ENCODE measurements around the gene RTN4IP1. TPM values are rescaled to one million over a fixed set of nuclear protein-coding genes. Genes with fewer than 3 reads are reported as not detected.
A peak's percentile ranks its signal among the peaks of the same experiment; 100 is the strongest.
"Not testable (repeated sequence)": the region's sequence is repeated elsewhere in the genome, so short reads cannot be mapped to it uniquely, and the experiment has no call there.

RTN4IP1 gene
- polyA plus RNA-seq, 1 donor from 2014 or later, result 8.5 TPM

GRCh38 chr6:106629859-106630163 lies 513 bp upstream of the RTN4IP1 start:
- H3K9ac ChIP-seq (ENCODE audit: low read length), result peak overlapping the region; percentile 80
- H3F3A ChIP-seq (ENCODE audit: insufficient read depth, low read length, poor library complexity, severe bottlenecking), result no peaks in the 10 kb centered on the region
- no peaks in the 10 kb centered on the region for H3K9me2 ChIP-seq (ENCODE audit: insufficient read depth, low read length)
- H4K20me1 ChIP-seq (ENCODE audit: insufficient read depth), result no peaks in the 10 kb centered on the region
- peak overlapping the region; percentile 87 for H3K4me3 ChIP-seq (ENCODE audit: low read length)
- peaks cover 27% of the 10 kb centered on the region for H3K79me2 ChIP-seq (replicated peaks; ENCODE audit: insufficient read depth, low read length)
- no peaks in the 10 kb centered on the region for H3K9me3 ChIP-seq (ENCODE audit: low read length)
- TF ChIP-seq POLR2AphosphoS5 (IDR thresholded peaks at IDR 0.05) (no peak), CTCF (IDR thresholded peaks at IDR 0.05; ENCODE audit: poor library complexity, severe bottlenecking) (no peak), RAD21 (conservative IDR thresholded peaks at IDR 0.05) (no peak), TAF1 (IDR thresholded peaks at IDR 0.05; ENCODE audit: low read depth) (no peak)
- no peaks in the 10 kb centered on the region for H3K27me3 ChIP-seq (ENCODE audit: insufficient read depth, low read depth, low read length)
- peak overlapping the region; percentile 62 for H3K4me2 ChIP-seq (ENCODE audit: low read length)
- peak overlapping the region; percentile 91 for H2AFZ ChIP-seq (ENCODE audit: low read depth, low read length)
- peak overlapping the region; percentile 73 for H3K27ac ChIP-seq (ENCODE audit: low read length)
- no peaks in the 10 kb centered on the region for H3K36me3 ChIP-seq (ENCODE audit: insufficient read depth, low read length)

GRCh38 chr6:106628658-106629102 lies 618 bp downstream of the RTN4IP1 start:
- Histone ChIP-seq H3F3A (ENCODE audit: insufficient read depth, low read length, poor library complexity, severe bottlenecking) (no peaks in the 10 kb centered on the region), H3K4me3 (ENCODE audit: low read length) (peak overlapping the region; percentile 87), H3K4me2 (ENCODE audit: low read length) (peak overlapping the region; percentile 81), H3K9me3 (ENCODE audit: low read length) (no peaks in the 10 kb centered on the region), H3K27ac (ENCODE audit: low read length) (peak overlapping the region; percentile 73), H3K27me3 (ENCODE audit: insufficient read depth, low read depth, low read length) (no peaks in the 10 kb centered on the region), H3K79me2 (replicated peaks; ENCODE audit: insufficient read depth, low read length) (peaks cover 23% of the 10 kb centered on the region), H4K20me1 (ENCODE audit: insufficient read depth) (no peaks in the 10 kb centered on the region), H2AFZ (ENCODE audit: low read depth, low read length) (peak overlapping the region; percentile 80), H3K9ac (ENCODE audit: low read length) (peak overlapping the region; percentile 80), H3K9me2 (ENCODE audit: insufficient read depth, low read length) (no peaks in the 10 kb centered on the region), H3K36me3 (ENCODE audit: insufficient read depth, low read length) (no peaks in the 10 kb centered on the region)
- no peak for TF ChIP-seq REST (IDR thresholded peaks at IDR 0.05; ENCODE audit: borderline replicate concordance)

- H2AFZ ChIP-seq (ENCODE audit: low read depth, low read length); H3F3A ChIP-seq (ENCODE audit: insufficient read depth, low read length, poor library complexity, severe bottlenecking); H4K20me1 ChIP-seq (ENCODE audit: insufficient read depth); H3K9me3 ChIP-seq (ENCODE audit: low read length); H3K4me2 ChIP-seq (ENCODE audit: low read length); H3K27ac ChIP-seq (ENCODE audit: low read length); H3K27me3 ChIP-seq (ENCODE audit: insufficient read depth, low read depth, low read length); H3K9ac ChIP-seq (ENCODE audit: low read length); H3K9me2 ChIP-seq (ENCODE audit: insufficient read depth, low read length); H3K36me3 ChIP-seq (ENCODE audit: insufficient read depth, low read length); H3K4me3 ChIP-seq (ENCODE audit: low read length): not testable (repeated sequence)
- H3K79me2 ChIP-seq (replicated peaks; ENCODE audit: insufficient read depth, low read length), result peaks cover 23% of the 10 kb centered on the region
Measured at GRCh38 chr6:106627760-106628159, 1.5 kb downstream of the RTN4IP1 start.

GRCh38 chr6:106626485-106626884 lies 2.8 kb downstream of the RTN4IP1 start:
- Histone ChIP-seq H3K9me3 (ENCODE audit: low read length) (no peaks in the 10 kb centered on the region), H3K36me3 (ENCODE audit: insufficient read depth, low read length) (no peaks in the 10 kb centered on the region), H3K27me3 (ENCODE audit: insufficient read depth, low read depth, low read length) (no peaks in the 10 kb centered on the region), H3K27ac (ENCODE audit: low read length) (no peak overlapping the region), H3K4me2 (ENCODE audit: low read length) (no peak overlapping the region), H3K4me3 (ENCODE audit: low read length) (no peak overlapping the region), H2AFZ (ENCODE audit: low read depth, low read length) (no peak overlapping the region), H3K79me2 (replicated peaks; ENCODE audit: insufficient read depth, low read length) (peaks cover 17% of the 10 kb centered on the region), H3F3A (ENCODE audit: insufficient read depth, low read length, poor library complexity, severe bottlenecking) (no peaks in the 10 kb centered on the region), H4K20me1 (ENCODE audit: insufficient read depth) (no peaks in the 10 kb centered on the region), H3K9ac (ENCODE audit: low read length) (no peak overlapping the region), H3K9me2 (ENCODE audit: insufficient read depth, low read length) (no peaks in the 10 kb centered on the region)
- TF ChIP-seq TAF1 (IDR thresholded peaks at IDR 0.05; ENCODE audit: low read depth) (no peak), EP300 (conservative IDR thresholded peaks at IDR 0.05; ENCODE audit: poor library complexity, severe bottlenecking) (no peak), REST (IDR thresholded peaks at IDR 0.05; ENCODE audit: borderline replicate concordance) (no peak), POLR2AphosphoS5 (IDR thresholded peaks at IDR 0.05) (no peak), CTCF (IDR thresholded peaks at IDR 0.05; ENCODE audit: poor library complexity, severe bottlenecking) (no peak), RAD21 (conservative IDR thresholded peaks at IDR 0.05) (no peak), MXI1 (conservative IDR thresholded peaks at IDR 0.05; ENCODE audit: poor library complexity, severe bottlenecking) (no peak)
